IMR-90 (cell line): ENCODE measurements around the gene CEACAM16. TPM values are rescaled to one million over a fixed set of nuclear protein-coding genes. Genes with fewer than 3 reads are reported as not detected.

Experiments
- ATAC-seq: fragments of 200-7000 bp; cut with Tn5 transposase; 2 replicates; pipeline ENCODE4 v1.9.1; 2020; ENCODE audit warnings: low read depth, mild to moderate bottlenecking, moderate library complexity
- BruUV-seq: library from RNA; stranded (reverse); fragments of 400-500 nt; replicated peaks from 2 replicates; lab custom pipeline; 2021; lab: Mats Ljungman, UMichigan
- CTCF ChIA-PET: fragments of 300-600 bp; formaldehyde crosslinking; extraction: SDS; loops from one replicate; lab custom pipeline; 2021; ENCODE audit warnings: antibody characterized with exemption; lab: Yijun Ruan, JAX
- POLR2A ChIA-PET: fragments of 300-600 bp; sonication (Branson Sonifier 250); formaldehyde crosslinking; loops from one replicate; lab custom pipeline; 2022; ENCODE audit warnings: antibody characterized with exemption; ENCODE audit not compliant: unreplicated experiment; lab: Charles Lee
- DNase-seq: peaks from one replicate; pipeline ENCODE4 v3.0.0; 2013
- H2AFZ ChIP-seq: replicated peaks from 2 replicates; pipeline ENCODE3; 2013; ENCODE audit warnings: low read length, mild to moderate bottlenecking; ENCODE audit not compliant: poor library complexity
- H2AK5ac ChIP-seq: 2 replicates; pipeline ENCODE4 v1.6.1; 2013; ENCODE audit warnings: low read depth, low read length, inconsistent platforms
- H2AK9ac ChIP-seq: replicated peaks from 2 replicates; pipeline ENCODE3; 2013; ENCODE audit warnings: mild to moderate bottlenecking, low read depth, low read length, moderate library complexity; ENCODE audit not compliant: poor library complexity
- H2BK120ac ChIP-seq: 2 replicates; pipeline ENCODE4 v1.6.1; 2013; ENCODE audit warnings: low read depth, low read length, inconsistent platforms
- H2BK15ac ChIP-seq: 3 replicates; pipeline ENCODE4 v1.6.1; 2013; ENCODE audit warnings: low read depth, low read length, inconsistent platforms
- H2BK20ac ChIP-seq: 2 replicates; pipeline ENCODE4 v1.6.1; 2013; ENCODE audit warnings: low read depth, mild to moderate bottlenecking, inconsistent platforms, low read length, moderate library complexity
- H2BK5ac ChIP-seq: 2 replicates; pipeline ENCODE4 v1.6.1; 2013; ENCODE audit warnings: mild to moderate bottlenecking, low read depth, low read length, inconsistent platforms; ENCODE audit not compliant: poor library complexity, severe bottlenecking
- H3K14ac ChIP-seq: replicated peaks from 2 replicates; pipeline ENCODE4 v1.6.1; 2013; ENCODE audit warnings: low read depth, low read length, inconsistent platforms
- H3K18ac ChIP-seq: 2 replicates; pipeline ENCODE4 v1.6.1; 2013; ENCODE audit warnings: low read depth, low read length, control low read depth
- H3K23ac ChIP-seq: 2 replicates; pipeline ENCODE4 v1.6.1; 2013; ENCODE audit warnings: low read depth, low read length, inconsistent platforms
- H3K27ac ChIP-seq: 2 replicates; pipeline ENCODE4 v1.5.1; 2013; ENCODE audit warnings: mild to moderate bottlenecking, control low read depth, low read length; ENCODE audit not compliant: insufficient read depth
- H3K27me3 ChIP-seq: 2 replicates; pipeline ENCODE4 v1.6.1; 2013; ENCODE audit warnings: low read length; ENCODE audit not compliant: control insufficient read depth, insufficient read depth
- H3K36me3 ChIP-seq: 2 replicates; pipeline ENCODE4 v1.6.1; 2013; ENCODE audit warnings: low read length, mixed read lengths; ENCODE audit not compliant: control insufficient read depth, insufficient read depth
- H3K4ac ChIP-seq: 2 replicates; pipeline ENCODE4 v1.6.1; 2013; ENCODE audit warnings: low read depth, low read length, inconsistent platforms
- H3K4me1 ChIP-seq: 2 replicates; pipeline ENCODE4 v1.6.1; 2013; ENCODE audit warnings: low read length, mixed read lengths; ENCODE audit not compliant: control insufficient read depth, insufficient read depth
- H3K4me2 ChIP-seq: 2 replicates; pipeline ENCODE4 v1.6.1; 2013; ENCODE audit warnings: low read depth, mild to moderate bottlenecking, control low read depth, low read length, moderate library complexity
- H3K4me3 ChIP-seq: 2 replicates; pipeline ENCODE4 v1.5.1; 2013; ENCODE audit warnings: low read depth, mild to moderate bottlenecking, control low read depth, low read length, moderate library complexity; ENCODE audit not compliant: insufficient read depth
- H3K56ac ChIP-seq: 2 replicates; pipeline ENCODE4 v1.6.1; 2013; ENCODE audit warnings: low read length, inconsistent platforms; ENCODE audit not compliant: insufficient read depth; ENCODE audit errors: extremely low read depth
- H3K79me1 ChIP-seq, 2 experiments: 2 replicates each; pipeline ENCODE4 v1.6.1; 2013; ENCODE audit warnings: low read length in 2 of 2, inconsistent platforms in 1 of 2, low read depth in 1 of 2
- H3K9ac ChIP-seq: 2 replicates; pipeline ENCODE4 v1.6.1; 2013; ENCODE audit warnings: low read depth, low read length, control low read depth
- H3K9me1 ChIP-seq: 2 replicates; pipeline ENCODE4 v1.6.1; 2013; ENCODE audit warnings: low read length, inconsistent platforms; ENCODE audit not compliant: insufficient read depth
- H3K9me3 ChIP-seq: 2 replicates; pipeline ENCODE4 v1.6.1; 2013; ENCODE audit warnings: low read length; ENCODE audit not compliant: control insufficient read depth, insufficient read depth
- H4K20me1 ChIP-seq: 2 replicates; pipeline ENCODE4 v1.6.1; 2013; ENCODE audit warnings: low read length, inconsistent platforms; ENCODE audit not compliant: insufficient read depth
- H4K5ac ChIP-seq: 2 replicates; pipeline ENCODE4 v1.6.1; 2013; ENCODE audit warnings: mild to moderate bottlenecking, low read depth, low read length, control low read depth
- H4K8ac ChIP-seq, 2 experiments: 2 replicates each; pipeline ENCODE4 v1.6.1; 2013; ENCODE audit warnings: low read depth in 2 of 2, low read length in 2 of 2, control low read depth in 1 of 2, inconsistent platforms in 1 of 2
- H4K91ac ChIP-seq: 2 replicates; pipeline ENCODE4 v1.6.1; 2013; ENCODE audit warnings: low read depth, low read length, inconsistent platforms; ENCODE audit not compliant: insufficient read depth
- MAZ ChIP-seq: IDR thresholded peaks from 2 replicates; pipeline ENCODE4 v1.6.1; 2012; ENCODE audit warnings: low read depth, mild to moderate bottlenecking, low read length, improper control_type of control experiment, moderate library complexity, borderline replicate concordance
- WGBS, 2 experiments: methylation state at CpG; one replicate each; pipeline versions ENCODE4 v1.1.5 to v1.1.7; 2013; ENCODE audit warnings: missing lambda C conversion rate in 2 of 2; ENCODE audit not compliant: insufficient read length in 1 of 2; ENCODE audit errors: extremely low coverage in 2 of 2; 5-methylcytosine and 5-hydroxymethylcytosine counted together
- dilution Hi-C: fragments of 300-500 bp; cut with HindIII; formaldehyde crosslinking; loops from one replicate; pipeline ENCODE4 v1.14.3; 2018; ENCODE audit warnings: low sequenced_read_pairs; ENCODE audit not compliant: unreplicated experiment
- in situ Hi-C: fragments of 300-500 bp; cut with MboI; formaldehyde crosslinking; loops from 3 replicates; pipeline ENCODE4 v1.14.3; 2019; ENCODE audit warnings: low sequenced_read_pairs, inconsistent platforms, mixed read lengths
- intact Hi-C: fragments of 100-400 bp; cut with micrococcal nuclease; formaldehyde crosslinking; loops from 2 replicates; pipeline ENCODE4 v1.10.0; 2022
- polyA plus RNA-seq, 3 experiments: library from polyadenylated mRNA; depleted of rRNA; stranded (reverse); fragments of >200 nt; gene quantifications; 2 replicates each; pipeline ENCODE4 v1.2.3, GENCODE V29; 2012; ENCODE audit warnings: low replicate concordance in 1 of 3
- total RNA-seq: library from RNA; depleted of rRNA; stranded (reverse); fragments of >200 nt; gene quantifications from 2 replicates; pipeline ENCODE4 v1.2.3, GENCODE V29; 2012

Gene CEACAM16
- total and polyA plus RNA-seq, 2 of the 4 experiments (the other 2 are of a cell fraction) = not detected

- Histone ChIP-seq H3K14ac (no peak overlapping the region), H3K23ac (no peak overlapping the region), H3K9me1 (peaks cover 14% of the 10 kb centered on the region), H3K27me3 (no peaks in the 10 kb centered on the region), H4K20me1 (no peaks in the 10 kb centered on the region), H3K56ac (no peak overlapping the region), H3K36me3 (peaks cover 25% of the 10 kb centered on the region), H4K8ac (no peak overlapping the region), H2BK5ac (no peak overlapping the region), H3K4me3 (no peak overlapping the region), H3K79me1 (peaks cover 4 to 23% of the 10 kb centered on the region in 2 experiments; a peak in 2 of 4 replicates), H3K4me1 (no peaks in the 10 kb centered on the region), H2AK9ac (no peak overlapping the region), H3K27ac (no peak overlapping the region), H2BK120ac (no peak overlapping the region), H2BK20ac (peak overlapping the region; percentile 9; the same call in 1 of the 2 replicates), H3K4me2 (no peak overlapping the region), H3K18ac (no peak overlapping the region), H3K9ac (no peak overlapping the region), H2BK15ac (no peak overlapping the region), H3K9me3 (no peaks in the 10 kb centered on the region), H3K4ac (no peak overlapping the region), H2AFZ (no peak overlapping the region), H4K5ac (no peak overlapping the region), H2AK5ac (no peak overlapping the region), H4K91ac (no peak overlapping the region)
- ChIA-PET POLR2A (no interaction called here), CTCF (interaction anchor here (0.8 kb wide), 1 partner anchor 10 kb away, joined by 3 read pairs; no protein-coding TSS in a partner anchor)
- BruUV-seq = no TSS peak
- no peak for DNase-seq
- no peak for ATAC-seq
- TF ChIP-seq MAZ = no peak
- in situ Hi-C loops = no loop called here
- intact Hi-C loops = no loop called here
- dilution Hi-C loops = no loop called here
- 80% methylated on average over 1 of the region's 7 CpGs; no CpG with 5 or more reads in 1 of the 2 experiments for WGBS, 2 experiments
These were observed 31.9 kb upstream of the CEACAM16 start for GRCh38 chr19:44666852-44667556.
